HS-5 (cell line): ENCODE measurements around the gene RGS13.

ENCODE experiments used
- DNase-seq: peaks from one replicate; pipeline ENCODE4 v3.0.0-alpha.2; 2012; ENCODE audit warnings: low read depth

The RGS13 gene

GRCh38 chr1:192626366-192627179, 9.4 kb upstream of the RGS13 start:
- no peak for DNase-seq

GRCh38 chr1:192627901-192628300, 8.0 kb upstream of the RGS13 start:
- DNase-seq = no peak

GRCh38 chr1:192628396-192629057, 7.4 kb upstream of the RGS13 start:
- no peak for DNase-seq

GRCh38 chr1:192629612-192630011, 6.3 kb upstream of the RGS13 start:
- DNase-seq = no peak

- DNase-seq = no peak
These were observed 5.2 kb upstream of the RGS13 start for GRCh38 chr1:192630521-192631287.

- DNase-seq = no peak
These were observed 4.2 kb upstream of the RGS13 start for GRCh38 chr1:192631749-192632148.

- DNase-seq = no peak
These were observed 3.8 kb upstream of the RGS13 start for GRCh38 chr1:192632188-192632587.

GRCh38 chr1:192632641-192633532, 3.1 kb upstream of the RGS13 start:
- DNase-seq = no peak

GRCh38 chr1:192633533-192634253, 2.3 kb upstream of the RGS13 start:
- DNase-seq = no peak

- DNase-seq = no peak
These were observed 906 bp upstream of the RGS13 start for GRCh38 chr1:192635041-192635440.

GRCh38 chr1:192639607-192640368, 3.8 kb downstream of the RGS13 start:
- DNase-seq = peak; percentile 36

GRCh38 chr1:192652159-192652558, 16.2 kb downstream of the RGS13 start:
- DNase-seq = no peak

- DNase-seq = no peak
These were observed 18.2 kb downstream of the RGS13 start for GRCh38 chr1:192654120-192654519.

GRCh38 chr1:192654591-192655251, 18.8 kb downstream of the RGS13 start:
- DNase-seq = peak; percentile 75

GRCh38 chr1:192657760-192658159, 21.8 kb downstream of the RGS13 start:
- no peak for DNase-seq

GRCh38 chr1:192658255-192658654, 22.3 kb downstream of the RGS13 start:
- no peak for DNase-seq

- DNase-seq = no peak
These were observed 24.7 kb downstream of the RGS13 start for GRCh38 chr1:192660613-192661012.

- DNase-seq = no peak
These were observed 32.5 kb downstream of the RGS13 start for GRCh38 chr1:192668409-192668983.

- no peak for DNase-seq
These were observed 33.2 kb downstream of the RGS13 start for GRCh38 chr1:192669174-192669573.
